ENCODE results near the gene FRY.
A peak's percentile ranks its signal among the peaks of the same experiment; 100 is the strongest.

Gene FRY

DNA sequence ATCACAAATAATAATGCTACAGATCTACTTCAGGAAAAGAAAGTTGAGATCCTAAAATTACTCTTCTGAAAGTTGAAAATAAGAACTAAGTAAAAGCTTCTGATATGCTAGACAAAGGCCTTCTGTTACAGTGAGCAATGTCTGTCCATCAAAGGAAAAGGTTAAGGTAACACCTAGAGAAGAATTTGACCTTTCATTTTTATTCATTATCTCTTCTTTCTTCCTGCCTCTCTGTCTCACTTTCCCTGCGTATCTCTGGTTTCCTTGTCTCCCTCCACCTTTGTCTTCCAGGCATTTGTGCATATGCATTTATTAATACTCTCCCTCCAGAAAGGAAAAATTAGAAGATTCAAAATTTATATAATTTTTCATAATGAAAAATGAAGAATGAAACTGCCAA, 234.6 kb downstream of the FRY start:
- DNase-seq: no peak

DNA sequence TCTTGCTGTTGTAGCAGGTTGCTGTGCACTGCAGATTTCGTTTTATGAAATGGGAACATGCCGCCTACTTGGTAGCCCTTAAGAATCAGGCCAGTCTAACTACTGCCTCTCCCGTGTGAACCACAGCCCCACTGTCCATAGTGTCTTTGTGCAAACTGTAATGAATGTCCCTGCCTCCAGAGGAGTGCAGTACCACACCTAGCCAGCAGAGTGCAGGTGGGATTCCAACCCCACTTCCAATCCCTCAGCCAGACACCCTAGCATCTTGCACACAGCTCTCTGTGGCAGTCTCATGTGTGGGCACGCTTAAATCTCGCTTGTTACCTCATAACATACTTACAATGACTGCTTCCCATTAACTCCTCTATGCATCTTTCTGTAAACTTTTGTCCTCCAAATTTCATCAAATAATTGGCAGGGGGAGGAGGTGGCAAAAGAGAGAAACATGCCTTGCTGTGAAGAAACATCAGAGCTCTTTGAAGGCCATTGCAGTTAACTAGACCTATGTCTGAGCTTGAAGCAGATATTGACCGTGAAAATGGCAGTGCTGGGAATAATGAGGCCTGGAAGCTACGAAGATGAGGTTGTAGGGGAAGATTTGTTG, 236.4 kb downstream of the FRY start:
- no peak for DNase-seq

DNA sequence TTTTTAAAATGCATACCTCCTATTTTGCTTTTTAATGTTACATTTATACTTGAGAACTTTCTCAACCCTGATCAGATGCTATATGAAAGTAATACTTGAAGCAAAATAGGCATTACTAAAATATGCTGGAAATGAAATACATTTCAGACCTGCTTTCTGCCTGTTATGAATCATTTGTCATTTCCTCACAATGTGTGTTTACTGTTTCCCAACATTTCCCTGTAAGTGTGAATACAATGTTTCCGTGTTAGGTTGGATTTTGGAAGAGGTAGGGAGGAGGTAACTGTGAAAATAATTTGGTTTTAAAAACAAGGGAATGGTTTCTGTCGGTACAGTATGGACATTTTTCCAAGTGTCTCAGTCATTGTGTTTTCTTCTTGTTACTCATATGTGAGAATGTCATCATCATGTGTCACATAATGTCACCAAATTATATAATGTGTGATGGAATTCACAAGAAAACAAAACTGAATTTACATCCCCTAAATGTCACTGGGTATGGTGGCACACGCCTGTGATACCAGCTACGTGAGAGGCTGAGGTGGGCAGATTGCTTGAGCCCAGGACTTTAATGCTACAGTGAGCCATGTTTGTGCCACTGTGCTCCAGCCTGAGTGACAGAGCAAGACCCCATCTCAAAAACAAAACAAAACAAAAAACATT, 240.6 kb downstream of the FRY start:
- DNase-seq: no peak

DNA sequence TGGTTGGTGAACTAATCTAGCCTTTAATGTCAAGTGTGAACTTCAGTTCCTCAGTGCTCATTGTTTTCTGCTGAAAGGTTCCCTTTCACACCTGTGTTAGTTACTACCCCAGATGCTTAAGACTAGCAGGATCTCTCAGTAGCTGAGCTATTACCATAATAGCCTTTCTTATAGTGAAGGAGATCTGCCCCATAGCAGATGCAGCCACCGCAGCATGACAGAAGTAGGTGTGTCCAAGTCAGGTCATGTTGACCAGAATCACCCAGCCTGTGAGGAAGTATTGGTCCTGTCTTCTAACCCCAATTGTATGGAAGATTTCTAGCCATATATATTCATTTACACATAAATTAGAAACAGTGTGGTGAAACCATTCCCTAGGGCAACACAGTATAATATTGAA, 246.3 kb downstream of the FRY start:
- no peak for DNase-seq

DNA sequence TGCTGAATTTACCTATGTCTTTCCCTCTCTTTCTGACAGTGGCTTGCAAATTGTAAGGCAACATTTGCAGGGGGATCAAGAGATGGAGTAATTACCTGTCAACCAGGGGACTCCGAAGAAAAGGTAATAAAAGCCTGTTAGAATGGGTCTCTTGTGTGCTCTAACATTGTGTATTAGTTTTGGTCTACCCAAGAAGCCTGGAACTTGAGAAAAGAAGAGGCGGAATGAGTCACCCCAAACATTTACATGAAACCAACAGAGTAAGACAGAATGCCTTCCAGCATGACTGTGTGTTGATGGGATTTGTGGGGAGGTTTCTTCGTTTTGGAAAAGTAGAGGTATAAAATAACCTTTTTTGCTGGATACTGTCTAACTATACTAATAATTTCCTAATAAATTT, 246.9 kb downstream of the FRY start:
- peak; percentile 41 for DNase-seq

DNA sequence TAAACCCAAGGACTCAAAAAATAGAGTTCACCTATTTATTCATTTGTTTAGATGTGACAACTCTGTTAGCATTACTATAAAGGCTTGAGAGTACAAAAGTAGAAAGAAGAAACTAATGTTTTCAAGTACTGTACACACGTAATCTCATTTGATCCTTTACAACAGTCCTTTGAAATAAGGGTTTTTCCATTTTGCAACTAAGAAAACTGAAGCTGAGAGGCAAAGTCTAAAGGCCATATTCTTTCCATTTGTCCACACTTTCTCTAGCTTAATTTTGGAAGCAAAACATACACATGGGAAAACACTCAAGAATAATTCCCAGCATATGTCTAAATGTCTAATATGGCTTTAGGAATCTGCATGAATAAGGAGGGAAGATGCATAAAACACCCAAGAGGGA, 249.5 kb downstream of the FRY start:
- DNase-seq: no peak

DNA sequence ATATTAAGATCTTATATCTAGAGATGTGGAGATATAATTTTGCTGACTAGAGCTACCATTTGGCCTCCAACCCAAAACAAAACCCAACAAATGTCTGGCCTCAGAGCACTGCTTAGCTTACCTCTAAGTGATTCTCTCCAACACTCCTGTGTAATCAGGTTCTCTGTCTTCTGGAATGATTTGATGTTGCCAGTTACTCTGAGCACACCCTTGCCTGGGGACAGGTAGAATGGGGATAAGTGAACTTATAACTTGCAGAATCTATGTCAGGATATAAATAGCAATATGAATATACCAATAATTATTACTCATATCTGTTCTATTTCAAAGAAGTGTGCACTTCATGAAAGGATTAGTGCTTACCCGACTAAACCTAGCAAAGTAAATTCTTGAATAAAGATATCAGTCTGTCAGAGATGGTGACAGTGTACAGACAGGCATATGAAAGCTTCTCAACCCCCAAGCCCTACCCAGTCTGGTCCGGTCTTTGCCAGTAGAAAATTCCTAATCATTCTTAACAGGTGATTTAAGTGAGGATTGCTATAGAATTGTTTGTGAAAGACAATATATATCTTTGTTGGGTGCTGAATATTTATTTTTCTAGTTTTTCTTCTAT, 250.6 kb downstream of the FRY start:
- no peak for DNase-seq

DNA sequence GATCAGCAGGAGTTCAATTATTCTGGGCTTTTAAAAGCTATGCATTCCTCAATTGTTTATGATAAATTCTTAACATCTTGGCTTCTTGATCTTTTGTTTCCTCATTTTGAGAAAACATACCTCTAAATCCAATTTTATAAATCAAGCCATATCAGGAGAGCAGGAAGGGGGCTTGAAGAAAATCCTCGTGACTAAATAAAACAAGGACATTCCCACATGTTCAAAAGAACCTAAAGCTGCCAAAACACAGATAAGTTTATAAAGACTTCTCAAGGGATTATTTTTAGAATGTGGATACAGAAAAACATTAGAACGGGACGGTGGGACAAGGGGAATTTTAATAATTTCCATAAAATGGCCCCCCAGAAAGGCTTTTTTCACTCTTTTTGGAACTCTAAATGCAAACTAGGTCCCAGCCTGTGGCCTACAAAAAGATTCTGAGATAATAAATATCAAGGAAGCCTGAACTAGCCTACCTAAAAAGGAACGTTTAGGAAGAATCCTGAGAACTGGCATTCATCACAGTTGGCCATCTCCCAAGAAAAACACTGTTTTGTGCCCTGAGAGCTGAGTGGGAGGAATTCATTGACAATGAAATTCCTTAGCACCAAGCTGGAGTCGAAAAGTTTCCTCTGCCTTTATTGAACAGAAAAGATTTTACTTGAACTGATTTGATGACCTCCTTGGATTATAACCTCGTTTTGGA, 253.5 kb downstream of the FRY start:
- DNase-seq: peak; percentile 80

DNA sequence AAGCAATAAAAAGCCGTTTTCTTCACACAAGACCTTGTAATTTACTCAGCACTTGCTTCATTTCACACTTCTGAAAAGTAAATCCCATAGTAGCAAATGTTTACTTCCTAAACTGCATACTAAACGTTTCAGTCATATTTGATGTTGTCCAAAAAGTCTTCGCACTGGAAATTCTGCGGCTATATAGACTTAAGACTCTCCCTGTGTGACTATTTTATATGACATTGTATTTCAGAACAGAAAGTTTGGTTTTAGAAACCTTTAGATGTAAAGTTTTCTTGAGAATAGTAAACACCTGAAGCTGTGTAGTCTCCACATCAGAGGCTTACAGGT, 254.0 kb downstream of the FRY start:
- no peak for DNase-seq

DNA sequence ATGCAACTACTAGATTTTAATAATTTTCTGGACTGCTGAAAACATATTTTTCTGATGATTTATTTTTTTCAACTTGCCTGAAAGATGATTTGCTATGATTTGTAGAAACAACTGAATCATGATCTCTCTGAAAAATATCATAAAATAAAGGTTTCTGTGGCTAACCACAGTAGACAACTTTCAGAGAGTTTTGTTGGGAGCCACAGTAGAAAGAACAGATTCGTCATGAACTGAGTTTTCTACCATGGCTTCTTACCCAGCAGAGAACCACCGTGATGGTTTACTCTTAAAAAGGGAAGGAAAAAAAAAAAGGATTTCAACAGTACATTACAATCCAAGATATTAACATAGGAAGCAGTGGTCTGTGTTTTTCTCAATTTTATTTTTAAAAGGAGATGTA, 265.6 kb downstream of the FRY start:
- no peak for DNase-seq

DNA sequence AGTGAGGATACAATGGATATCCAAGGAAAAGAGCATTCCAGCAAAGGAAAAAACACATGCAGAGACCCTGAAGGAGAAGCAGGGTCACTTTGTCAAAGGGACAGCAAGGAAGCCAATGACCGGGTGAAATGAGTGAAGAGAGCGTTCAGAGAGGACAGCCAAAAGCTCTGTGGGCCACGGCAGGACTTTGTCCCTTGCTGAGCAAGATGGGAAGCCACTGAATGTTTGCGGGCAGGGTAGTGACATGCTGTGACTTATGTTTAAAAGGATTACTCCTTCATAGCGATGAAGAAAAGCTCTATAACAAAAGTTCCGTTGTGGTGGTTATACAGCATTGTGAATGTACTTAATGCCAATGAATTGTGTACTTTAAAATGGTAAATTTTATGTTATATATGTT, 267.1 kb downstream of the FRY start:
- DNase-seq: no peak

DNA sequence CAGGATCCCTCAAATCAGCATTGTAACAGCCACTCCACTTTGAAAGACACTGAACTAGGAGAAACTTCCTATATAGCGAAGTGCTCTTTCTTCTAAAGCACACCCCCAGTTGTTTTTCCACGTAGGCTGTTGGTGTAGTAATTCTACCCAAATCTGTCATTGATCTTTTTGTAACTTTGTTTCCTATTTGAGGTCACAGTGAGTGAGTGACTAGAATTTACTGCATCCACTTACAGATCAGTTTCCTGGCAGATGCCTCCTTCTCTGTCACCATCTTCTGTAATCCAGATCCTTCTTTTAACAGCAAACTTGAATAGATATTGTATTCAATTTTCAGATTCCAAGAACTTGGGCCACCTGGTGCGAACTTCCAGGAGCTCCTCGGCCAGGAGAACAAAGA, 268.3 kb downstream of the FRY start:
- no peak for DNase-seq

DNA sequence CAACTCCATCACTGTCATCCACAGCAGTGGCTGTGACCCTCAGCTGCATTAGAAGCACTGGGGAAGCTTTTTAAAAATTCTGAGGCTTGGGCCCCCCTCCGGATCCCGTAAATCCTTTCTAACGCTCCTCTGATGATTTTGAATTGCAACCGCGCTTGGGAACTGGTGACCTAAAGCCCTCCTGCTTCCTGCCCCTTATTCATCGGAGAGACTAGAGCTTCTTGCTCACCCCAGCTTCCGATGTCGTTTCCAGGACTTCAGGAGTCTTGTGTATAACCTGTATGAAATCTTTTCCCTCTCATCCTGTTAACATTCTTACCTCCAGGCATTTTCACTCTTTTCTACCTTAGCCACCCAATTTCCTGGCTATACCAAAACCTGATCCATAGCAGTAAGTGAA, 268.8 kb downstream of the FRY start:
- DNase-seq: no peak

DNA sequence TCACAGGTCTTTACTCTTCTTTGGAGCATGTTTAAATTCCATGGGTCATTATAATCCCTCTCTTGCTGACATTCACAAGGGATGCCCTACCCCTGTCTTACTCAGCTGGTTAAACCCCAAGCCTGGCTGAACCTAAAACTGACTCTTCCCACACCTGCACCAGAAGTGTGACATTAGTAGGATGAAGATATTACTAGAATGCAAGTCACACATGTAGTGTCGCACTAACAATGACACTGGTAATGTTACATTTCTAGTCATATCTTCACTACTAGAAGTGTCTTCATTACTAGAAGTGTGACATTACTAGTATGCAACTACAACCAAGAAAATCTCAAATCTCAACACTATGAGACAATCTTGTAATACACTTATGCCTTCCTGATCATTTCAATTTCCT, 269.3 kb downstream of the FRY start:
- DNase-seq: no peak

DNA sequence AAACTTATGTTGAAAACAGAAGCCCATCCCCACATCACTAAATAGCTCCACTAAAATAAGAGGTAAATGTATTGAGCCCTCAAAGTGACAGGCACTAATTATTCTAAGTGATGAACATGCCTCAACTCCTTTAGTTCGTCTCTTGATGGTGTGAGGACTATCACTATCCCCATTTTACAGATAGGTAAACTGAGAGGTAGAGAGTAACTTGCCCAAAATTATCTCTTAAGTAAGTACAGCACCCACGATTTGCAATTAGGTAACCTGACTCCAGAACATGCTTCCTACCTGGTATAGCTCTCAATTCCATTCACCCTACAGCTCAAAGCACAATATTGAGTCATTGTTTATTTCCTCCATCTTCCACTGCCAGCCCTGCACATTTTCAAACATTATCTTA, 270.9 kb downstream of the FRY start:
- no peak for DNase-seq

DNA sequence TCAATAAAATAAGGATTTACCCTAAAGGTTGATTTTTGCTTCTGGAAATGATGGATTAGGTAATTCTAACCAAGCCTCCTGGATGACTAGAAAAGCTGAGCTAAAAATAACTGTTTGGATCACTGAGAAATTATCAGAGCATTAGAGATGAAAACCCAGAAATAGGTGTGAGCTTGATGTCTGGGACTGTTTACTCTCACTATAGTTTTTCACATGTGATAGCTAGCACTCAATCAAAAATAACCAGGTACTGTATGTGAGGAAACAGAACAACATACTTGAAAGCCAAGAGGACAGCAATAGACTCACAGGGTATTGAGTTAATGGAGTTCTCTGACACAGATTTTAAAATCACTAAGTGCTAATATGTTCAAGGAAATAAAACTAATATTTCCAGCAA, 274.1 kb downstream of the FRY start:
- no peak for DNase-seq

DNA sequence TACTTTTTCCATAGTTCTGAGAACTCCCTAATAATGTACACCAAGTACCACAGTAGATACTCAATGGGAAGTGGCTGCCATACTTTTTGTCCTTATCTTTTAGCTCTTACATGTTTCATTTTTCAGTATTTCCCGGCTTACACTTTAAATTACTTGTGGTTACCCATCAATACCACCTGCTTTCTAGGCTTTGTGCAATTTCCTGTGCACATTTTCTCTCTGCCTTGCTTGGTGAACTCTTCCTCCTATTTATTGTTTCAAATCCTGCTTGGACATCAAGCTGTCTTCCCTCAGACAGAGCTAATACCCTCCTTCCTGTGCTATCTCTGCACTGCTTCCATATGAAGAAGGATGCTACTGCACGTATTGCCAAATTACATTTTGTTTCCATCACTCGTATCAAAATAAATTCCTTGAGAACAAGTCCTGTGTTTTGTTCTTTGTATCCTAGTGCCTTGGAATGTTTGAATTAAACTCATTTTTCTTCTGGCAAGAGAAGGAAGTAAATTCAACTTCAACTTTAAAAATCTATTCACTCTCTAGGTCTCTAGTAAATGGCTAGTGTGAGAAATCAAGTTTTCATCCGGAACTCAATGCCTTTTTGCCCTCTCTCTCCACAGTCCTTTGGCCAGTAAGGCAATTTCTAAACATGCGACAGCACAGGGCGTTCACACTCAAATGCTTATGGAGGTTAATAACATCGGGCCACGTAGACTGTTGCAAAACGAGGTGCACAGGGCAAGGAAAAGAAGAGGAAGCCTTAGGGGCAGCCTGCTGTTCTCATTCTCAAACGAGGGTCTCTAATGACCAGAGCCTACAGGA, 277.9 kb downstream of the FRY start:
- no peak for DNase-seq

DNA sequence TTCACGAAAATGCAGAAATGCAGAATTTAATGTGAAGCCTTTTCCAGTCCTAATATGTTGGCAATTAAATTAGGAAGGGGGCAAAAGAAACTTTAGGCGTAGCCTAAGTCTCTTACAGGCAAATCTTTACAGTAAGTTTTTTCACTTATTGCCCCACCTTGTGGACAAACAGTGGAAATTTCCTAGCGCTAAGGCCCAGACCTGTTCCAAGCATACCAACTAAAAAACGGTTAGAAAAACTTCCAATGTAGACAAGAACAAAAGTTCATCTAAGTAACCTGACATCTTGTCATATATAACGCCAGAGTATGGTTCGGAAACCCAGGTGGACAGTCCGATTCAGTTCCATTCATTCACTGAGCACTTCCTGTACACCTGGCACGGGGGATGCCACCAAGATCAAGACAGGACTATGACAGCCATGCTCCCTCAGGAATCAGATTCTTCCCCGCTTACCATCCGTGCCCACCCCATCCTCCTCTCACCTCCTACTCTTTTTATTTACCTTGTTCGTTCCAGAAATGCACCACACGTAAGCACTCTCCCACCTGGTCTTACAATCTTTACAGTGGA, 278.6 kb downstream of the FRY start:
- DNase-seq: peak; percentile 61

DNA sequence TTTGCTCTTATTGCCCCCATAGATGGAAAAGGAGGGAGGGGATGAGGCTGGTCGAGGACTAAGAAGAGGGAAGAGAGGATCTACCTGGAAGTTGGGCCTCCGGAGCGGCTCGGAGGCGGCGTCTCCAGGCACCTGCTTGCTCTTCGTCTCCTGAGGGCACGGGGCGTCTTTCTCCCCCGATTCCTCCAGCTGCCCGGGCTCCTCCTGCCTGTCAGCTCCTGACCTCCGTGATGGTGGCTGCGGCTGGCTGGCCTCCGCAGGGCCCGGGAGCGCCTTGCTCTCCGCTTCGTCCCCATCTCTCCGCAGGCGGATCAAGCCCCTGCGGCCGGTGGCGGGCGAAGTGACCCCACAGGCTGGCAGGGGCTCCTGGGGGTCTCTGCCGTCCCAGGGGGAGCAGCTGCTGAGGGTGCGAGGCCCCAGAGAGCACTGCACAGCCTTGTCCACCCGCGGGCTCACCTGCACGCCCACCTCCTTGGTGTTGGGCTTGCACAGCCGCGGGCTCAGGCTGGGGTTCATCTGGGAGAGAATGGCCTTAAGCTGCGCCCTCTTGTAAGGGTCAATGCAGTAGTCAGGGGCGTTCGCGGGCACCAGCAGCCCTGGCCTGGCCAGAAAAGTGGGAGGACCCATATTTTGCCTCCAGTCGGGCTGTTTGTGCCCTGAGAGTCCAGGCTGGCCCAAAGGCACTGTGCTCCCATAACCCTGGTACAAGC, 279.8 kb downstream of the FRY start:
- DNase-seq: no peak

DNA sequence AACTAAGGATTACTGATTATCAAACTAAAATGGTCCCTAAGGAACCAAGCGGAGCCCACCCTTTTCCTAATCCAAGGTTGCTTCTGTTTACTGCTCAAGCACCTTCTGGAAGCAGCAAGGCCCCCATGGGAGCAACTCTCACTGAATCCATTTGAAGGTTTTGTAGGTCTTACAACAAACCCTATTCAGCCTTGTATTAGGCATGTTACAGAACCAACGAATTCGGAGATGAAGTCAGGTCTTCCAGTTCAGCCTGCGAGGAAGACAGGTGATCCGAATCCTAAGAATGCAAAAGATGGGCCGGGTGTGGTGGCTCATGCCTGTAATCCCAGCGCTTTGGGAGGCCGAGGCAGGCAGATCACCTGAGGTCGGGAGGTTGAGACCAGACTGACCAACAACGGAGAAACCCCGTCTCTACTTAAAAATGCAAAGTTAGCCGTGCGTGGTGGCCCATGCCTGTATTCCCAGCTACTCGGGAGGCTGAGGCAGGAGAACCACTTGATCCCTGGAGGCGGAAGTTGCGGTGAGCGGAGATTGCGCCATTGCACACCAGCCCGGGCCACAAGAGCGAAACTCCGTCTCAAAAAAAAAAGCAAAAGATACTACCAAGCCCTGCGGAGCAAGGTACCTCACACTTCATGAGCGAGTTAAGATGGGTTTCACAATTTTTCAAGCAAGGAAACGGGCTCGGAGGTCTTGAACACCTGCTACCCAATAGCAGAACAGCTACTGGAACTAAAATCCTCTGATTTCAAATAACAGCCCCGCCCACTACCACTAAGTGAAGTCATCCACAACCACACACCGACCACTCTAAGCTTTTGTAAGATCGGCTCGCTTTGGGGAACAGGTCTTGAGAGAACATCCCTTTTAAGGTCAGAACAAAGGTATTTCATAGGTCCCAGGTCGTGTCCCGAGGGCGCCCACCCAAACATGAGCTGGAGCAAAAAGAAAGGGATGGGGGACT, 283.0 kb downstream of the FRY start:
- DNase-seq: peak; percentile 63

All from EL (cell line).